Measurements from ENCODE around the gene SLC22A6. TPM values are rescaled to one million over a fixed set of nuclear protein-coding genes. Genes with fewer than 3 reads are reported as not detected.

The SLC22A6 gene
- total and polyA plus RNA-seq, 2 experiments from 2014 or later = not detected

GRCh38 chr11:62996271-62996670, 11.5 kb upstream of the SLC22A6 start:
- Histone ChIP-seq H3K9me2 (ENCODE audit: insufficient read depth) (no peaks in the 10 kb centered on the region), H3F3A (ENCODE audit: insufficient read depth) (no peaks in the 10 kb centered on the region), H3K9me3 (ENCODE audit: low read depth) (no peaks in the 10 kb centered on the region), H3K4me2 (ENCODE audit: unreplicated experiment) (no peak overlapping the region), H3K79me2 (ENCODE audit: insufficient read depth) (no peaks in the 10 kb centered on the region), H3K9ac (no peak overlapping the region), H4K20me1 (ENCODE audit: insufficient read depth) (no peaks in the 10 kb centered on the region), H2AFZ (no peak overlapping the region), H3K4me3 (no peak overlapping the region), H3K36me3 (ENCODE audit: low read depth) (no peaks in the 10 kb centered on the region), H3K4me1 (ENCODE audit: insufficient read depth) (no peaks in the 10 kb centered on the region), H3K27ac (no peak overlapping the region), H3K27me3 (replicated peaks; ENCODE audit: insufficient read depth) (0 out of 2 replicates have a peak, but pooled peaks cover 3% of the 10 kb centered on the region)
- TF ChIP-seq EZH2 (IDR thresholded peaks at IDR 0.05; ENCODE audit: insufficient read depth, poor library complexity, severe bottlenecking) (no peak), EZH2phosphoT487 (IDR thresholded peaks at IDR 0.05; ENCODE audit: insufficient read depth, low read depth) (no peak)
- DNase-seq = no peak
- in situ Hi-C loops (cut with MboI) = loop anchor here (10.0 kb wide), 1 partner anchor 59 kb away; no protein-coding TSS in a partner anchor
- WGBS, 2 experiments (ENCODE audit: low coverage in 1 of 2, low lambda C conversion rate in 2 of 2, missing lambda C conversion rate in 2 of 2) = 8% methylated on average over 1 of the region's 1 CpG

- Histone ChIP-seq H3K27me3 (replicated peaks; ENCODE audit: insufficient read depth) (0 out of 2 replicates have a peak, but pooled peaks cover 3% of the 10 kb centered on the region), H3K9ac (no peak overlapping the region), H4K20me1 (ENCODE audit: insufficient read depth) (no peaks in the 10 kb centered on the region), H3K4me1 (ENCODE audit: insufficient read depth) (no peaks in the 10 kb centered on the region), H3F3A (ENCODE audit: insufficient read depth) (no peaks in the 10 kb centered on the region), H3K79me2 (ENCODE audit: insufficient read depth) (no peaks in the 10 kb centered on the region), H3K4me2 (ENCODE audit: unreplicated experiment) (no peak overlapping the region), H3K4me3 (no peak overlapping the region), H3K27ac (no peak overlapping the region), H3K9me2 (ENCODE audit: insufficient read depth) (no peaks in the 10 kb centered on the region), H2AFZ (no peak overlapping the region), H3K36me3 (ENCODE audit: low read depth) (no peaks in the 10 kb centered on the region), H3K9me3 (ENCODE audit: low read depth) (no peaks in the 10 kb centered on the region)
- in situ Hi-C loops (cut with MboI) = loop anchor here (10.0 kb wide), 1 partner anchor 60 kb away; no protein-coding TSS in a partner anchor
- TF ChIP-seq EZH2 (IDR thresholded peaks at IDR 0.05; ENCODE audit: insufficient read depth, poor library complexity, severe bottlenecking) (no peak), EZH2phosphoT487 (IDR thresholded peaks at IDR 0.05; ENCODE audit: insufficient read depth, low read depth) (no peak)
- WGBS, 2 experiments (ENCODE audit: low coverage in 1 of 2, low lambda C conversion rate in 2 of 2, missing lambda C conversion rate in 2 of 2) = 13 to 21% methylated on average over 4 of the region's 4 CpGs
- DNase-seq = no peak
Measured at GRCh38 chr11:62994775-62995174, 10.0 kb upstream of the SLC22A6 start.

- no peaks in the 10 kb centered on the region for H3K79me2 ChIP-seq (ENCODE audit: insufficient read depth)
- no peak overlapping the region for H3K27ac ChIP-seq
- H3K4me1 ChIP-seq (ENCODE audit: insufficient read depth) = no peaks in the 10 kb centered on the region
- H3F3A ChIP-seq (ENCODE audit: insufficient read depth) = no peaks in the 10 kb centered on the region
- WGBS, 2 experiments (ENCODE audit: low coverage in 1 of 2, low lambda C conversion rate in 2 of 2, missing lambda C conversion rate in 2 of 2) = 13 to 14% methylated on average over 5 of the region's 5 CpGs
- no peak overlapping the region for H3K4me3 ChIP-seq
- no peaks in the 10 kb centered on the region for H4K20me1 ChIP-seq (ENCODE audit: insufficient read depth)
- H3K9ac ChIP-seq = no peak overlapping the region
- TF ChIP-seq EZH2 (IDR thresholded peaks at IDR 0.05; ENCODE audit: insufficient read depth, poor library complexity, severe bottlenecking) (no peak), EZH2phosphoT487 (IDR thresholded peaks at IDR 0.05; ENCODE audit: insufficient read depth, low read depth) (no peak)
- H3K9me3 ChIP-seq (ENCODE audit: low read depth) = no peaks in the 10 kb centered on the region
- in situ Hi-C loops (cut with MboI) = no loop called here
- DNase-seq = no peak
- H2AFZ ChIP-seq = no peak overlapping the region
- no peaks in the 10 kb centered on the region for H3K36me3 ChIP-seq (ENCODE audit: low read depth)
- H3K9me2 ChIP-seq (ENCODE audit: insufficient read depth) = no peaks in the 10 kb centered on the region
- H3K4me2 ChIP-seq (ENCODE audit: unreplicated experiment) = no peak overlapping the region
- 0 out of 2 replicates have a peak, but pooled peaks cover 10% of the 10 kb centered on the region for H3K27me3 ChIP-seq (replicated peaks; ENCODE audit: insufficient read depth)
Measured at GRCh38 chr11:62988276-62988675, 3.5 kb upstream of the SLC22A6 start.

- no peak overlapping the region for H3K27ac ChIP-seq
- H3K4me1 ChIP-seq (ENCODE audit: insufficient read depth) = no peaks in the 10 kb centered on the region
- DNase-seq = no peak
- TF ChIP-seq EZH2 (IDR thresholded peaks at IDR 0.05; ENCODE audit: insufficient read depth, poor library complexity, severe bottlenecking) (no peak), EZH2phosphoT487 (IDR thresholded peaks at IDR 0.05; ENCODE audit: insufficient read depth, low read depth) (no peak)
- no peaks in the 10 kb centered on the region for H4K20me1 ChIP-seq (ENCODE audit: insufficient read depth)
- H3K9me2 ChIP-seq (ENCODE audit: insufficient read depth) = no peaks in the 10 kb centered on the region
- in situ Hi-C loops (cut with MboI) = no loop called here
- H3K36me3 ChIP-seq (ENCODE audit: low read depth) = no peaks in the 10 kb centered on the region
- H3K79me2 ChIP-seq (ENCODE audit: insufficient read depth) = no peaks in the 10 kb centered on the region
- H3K9ac ChIP-seq = no peak overlapping the region
- H3K27me3 ChIP-seq (replicated peaks; ENCODE audit: insufficient read depth) = 0 out of 2 replicates have a peak, but pooled peaks cover 7% of the 10 kb centered on the region
- H3F3A ChIP-seq (ENCODE audit: insufficient read depth) = no peaks in the 10 kb centered on the region
- WGBS, 2 experiments (ENCODE audit: low coverage in 1 of 2, low lambda C conversion rate in 2 of 2, missing lambda C conversion rate in 2 of 2) = 37 to 38% methylated on average over 3 of the region's 3 CpGs
- no peaks in the 10 kb centered on the region for H3K9me3 ChIP-seq (ENCODE audit: low read depth)
- H3K4me2 ChIP-seq (ENCODE audit: unreplicated experiment) = no peak overlapping the region
- no peak overlapping the region for H3K4me3 ChIP-seq
- H2AFZ ChIP-seq = no peak overlapping the region
Measured at GRCh38 chr11:62985041-62985750, 429 bp upstream of the SLC22A6 start.

Measured in GM23248 (cell line).